GM21529 (cell line): ENCODE measurements around the gene NR4A1.
"Not testable (repeated sequence)": the region's sequence is repeated elsewhere in the genome, so short reads cannot be mapped to it uniquely, and the experiment has no call there.

Experiments used
- ATAC-seq: cut with Tn5 transposase; IDR thresholded peaks from one replicate; pipeline ENCODE4 v1.9.1; 2021; ENCODE audit not compliant: unreplicated experiment

The NR4A1 gene

GRCh38 chr12:52091869-52092268, 40.6 kb downstream of the NR4A1 start:
- ATAC-seq = no peak

- no peak for ATAC-seq
Measured at GRCh38 chr12:52093346-52093745, 42.1 kb downstream of the NR4A1 start.

- no peak for ATAC-seq
Measured at GRCh38 chr12:52096332-52097044, 45.2 kb downstream of the NR4A1 start.

GRCh38 chr12:52097045-52097666, 45.9 kb downstream of the NR4A1 start:
- no peak for ATAC-seq

GRCh38 chr12:52104431-52105089, 53.3 kb downstream of the NR4A1 start:
- ATAC-seq = not testable (repeated sequence)
